Hepatocyte (in vitro differentiated cells): ENCODE results near the gene CUBN. TPM values are rescaled to one million over a fixed set of nuclear protein-coding genes. Genes with fewer than 3 reads are reported as not detected.

Experiments
- DNase-seq: peaks from one replicate; pipeline ENCODE4 v3.0.0-alpha.2; 2016; ENCODE audit warnings: low spot score
- H2AFZ ChIP-seq: fragments of 200-600 bp; sonication (generic); 2 replicates; pipeline ENCODE4 v1.6.0; 2016; ENCODE audit warnings: antibody characterized with exemption, mild to moderate bottlenecking
- H3K27ac ChIP-seq: fragments of 200-600 bp; sonication (generic); 2 replicates; pipeline ENCODE4 v1.5.1; 2016; ENCODE audit warnings: mild to moderate bottlenecking
- H3K27me3 ChIP-seq: fragments of 200-600 bp; sonication (generic); 2 replicates; pipeline ENCODE4 v1.6.1; 2016
- H3K36me3 ChIP-seq: fragments of 200-600 bp; sonication (generic); replicated peaks from 2 replicates; pipeline ENCODE4 v1.5.1; 2016; ENCODE audit warnings: low read depth; ENCODE audit not compliant: insufficient read depth
- H3K4me1 ChIP-seq: fragments of 200-600 bp; sonication (generic); 2 replicates; pipeline ENCODE4 v1.5.1; 2016; ENCODE audit warnings: mild to moderate bottlenecking, moderate library complexity; ENCODE audit not compliant: insufficient read depth
- H3K4me2 ChIP-seq: fragments of 200-600 bp; sonication (generic); 2 replicates; pipeline ENCODE4 v1.6.0; 2016
- H3K4me3 ChIP-seq: fragments of 200-600 bp; sonication (generic); 2 replicates; pipeline ENCODE4 v1.5.1; 2016; ENCODE audit warnings: mild to moderate bottlenecking
- H3K79me2 ChIP-seq: fragments of 200-600 bp; sonication (generic); 2 replicates; pipeline ENCODE4 v1.6.0; 2017; ENCODE audit warnings: mild to moderate bottlenecking
- H3K9me2 ChIP-seq: fragments of 200-600 bp; sonication (generic); replicated peaks from 2 replicates; pipeline ENCODE4 v1.6.0; 2017; ENCODE audit warnings: mild to moderate bottlenecking; ENCODE audit not compliant: insufficient read depth
- H3K9me3 ChIP-seq: fragments of 200-600 bp; sonication (generic); 2 replicates; pipeline ENCODE4 v1.5.1; 2016; ENCODE audit warnings: low read depth, mild to moderate bottlenecking
- H4K20me1 ChIP-seq: fragments of 200-600 bp; sonication (generic); 2 replicates; pipeline ENCODE4 v1.6.0; 2016; ENCODE audit warnings: mild to moderate bottlenecking; ENCODE audit not compliant: insufficient read depth, poor library complexity, severe bottlenecking
- EZH2 ChIP-seq: fragments of 200-600 bp; sonication (generic); IDR thresholded peaks from 2 replicates; pipeline ENCODE4 v1.6.1; 2016; ENCODE audit warnings: antibody characterized with exemption, mild to moderate bottlenecking, borderline replicate concordance
- EZH2phosphoT487 ChIP-seq: fragments of 200-600 bp; sonication (generic); IDR thresholded peaks from one replicate; pipeline ENCODE4 v1.6.1; 2018; ENCODE audit warnings: antibody characterized with exemption, mild to moderate bottlenecking, low read depth, moderate library complexity; ENCODE audit not compliant: unreplicated experiment, severe bottlenecking
- WGBS: methylation state at CpG from one replicate; pipeline ENCODE4 v1.1.6; 2016; ENCODE audit warnings: low lambda C conversion rate; ENCODE audit errors: missing lambda C conversion rate; 5-methylcytosine and 5-hydroxymethylcytosine counted together
- polyA plus RNA-seq: library from polyadenylated mRNA; unstranded; fragments of >200 nt; fragmentation: Nextera tagmentation; extraction: Ambion mirVana; gene quantifications from 2 replicates; pipeline ENCODE4 v1.2.1, GENCODE V29; 2016
- total RNA-seq: library from RNA; depleted of rRNA; stranded (reverse); fragments of >200 nt; gene quantifications from 2 replicates; pipeline ENCODE4 v1.2.3, GENCODE V29; 2014
- TF ChIP-seq, protein P1 (sequence below): fragments of 200-600 bp; sonication (generic); IDR thresholded peaks from 2 replicates; pipeline ENCODE4 v1.5.1; 2016; ENCODE audit warnings: antibody characterized with exemption, mild to moderate bottlenecking; ENCODE audit not compliant: poor library complexity

The CUBN gene
- total and polyA plus RNA-seq, 2 experiments from 2014 or later = 2.0 to 10.6 TPM

DNA sequence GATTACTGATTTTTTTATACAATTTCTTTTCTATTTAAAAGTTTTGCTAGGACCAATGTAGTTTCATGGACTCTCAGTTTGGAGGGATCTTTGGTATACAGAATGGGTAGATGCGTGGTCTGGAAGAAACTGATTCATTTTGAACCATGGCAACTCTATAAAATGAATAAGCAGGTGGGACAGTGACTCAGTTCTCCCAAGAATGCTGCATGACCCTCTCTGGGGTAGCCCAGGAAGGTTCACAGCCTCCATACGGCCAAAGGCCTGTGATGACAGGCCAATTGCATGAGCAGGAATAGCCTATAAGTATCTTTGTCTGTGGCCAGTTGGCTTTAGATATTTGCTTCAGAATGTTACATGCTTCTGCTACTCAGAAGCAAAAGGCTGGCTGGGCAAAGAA, 199.1 kb downstream of the CUBN start:
- no peaks in the 10 kb centered on the region for H3K36me3 ChIP-seq
- no peak overlapping the region for H3K27ac ChIP-seq
- H3K4me3 ChIP-seq = no peak overlapping the region
- no peak for DNase-seq
- WGBS = 98% methylated on average over 2 of the region's 2 CpGs
- no peak for TF ChIP-seq EZH2phosphoT487
- no peak for TF ChIP-seq EZH2
- TF ChIP-seq, protein P1, sequence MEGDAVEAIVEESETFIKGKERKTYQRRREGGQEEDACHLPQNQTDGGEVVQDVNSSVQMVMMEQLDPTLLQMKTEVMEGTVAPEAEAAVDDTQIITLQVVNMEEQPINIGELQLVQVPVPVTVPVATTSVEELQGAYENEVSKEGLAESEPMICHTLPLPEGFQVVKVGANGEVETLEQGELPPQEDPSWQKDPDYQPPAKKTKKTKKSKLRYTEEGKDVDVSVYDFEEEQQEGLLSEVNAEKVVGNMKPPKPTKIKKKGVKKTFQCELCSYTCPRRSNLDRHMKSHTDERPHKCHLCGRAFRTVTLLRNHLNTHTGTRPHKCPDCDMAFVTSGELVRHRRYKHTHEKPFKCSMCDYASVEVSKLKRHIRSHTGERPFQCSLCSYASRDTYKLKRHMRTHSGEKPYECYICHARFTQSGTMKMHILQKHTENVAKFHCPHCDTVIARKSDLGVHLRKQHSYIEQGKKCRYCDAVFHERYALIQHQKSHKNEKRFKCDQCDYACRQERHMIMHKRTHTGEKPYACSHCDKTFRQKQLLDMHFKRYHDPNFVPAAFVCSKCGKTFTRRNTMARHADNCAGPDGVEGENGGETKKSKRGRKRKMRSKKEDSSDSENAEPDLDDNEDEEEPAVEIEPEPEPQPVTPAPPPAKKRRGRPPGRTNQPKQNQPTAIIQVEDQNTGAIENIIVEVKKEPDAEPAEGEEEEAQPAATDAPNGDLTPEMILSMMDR = no peak
- H3K9me3 ChIP-seq = no peaks in the 10 kb centered on the region
- no peaks in the 10 kb centered on the region for H3K9me2 ChIP-seq
- H3K27me3 ChIP-seq = no peaks in the 10 kb centered on the region
- no peaks in the 10 kb centered on the region for H3K79me2 ChIP-seq
- no peak overlapping the region for H3K4me2 ChIP-seq
- no peaks in the 10 kb centered on the region for H3K4me1 ChIP-seq
- no peak overlapping the region for H2AFZ ChIP-seq
- H4K20me1 ChIP-seq = no peaks in the 10 kb centered on the region

DNA sequence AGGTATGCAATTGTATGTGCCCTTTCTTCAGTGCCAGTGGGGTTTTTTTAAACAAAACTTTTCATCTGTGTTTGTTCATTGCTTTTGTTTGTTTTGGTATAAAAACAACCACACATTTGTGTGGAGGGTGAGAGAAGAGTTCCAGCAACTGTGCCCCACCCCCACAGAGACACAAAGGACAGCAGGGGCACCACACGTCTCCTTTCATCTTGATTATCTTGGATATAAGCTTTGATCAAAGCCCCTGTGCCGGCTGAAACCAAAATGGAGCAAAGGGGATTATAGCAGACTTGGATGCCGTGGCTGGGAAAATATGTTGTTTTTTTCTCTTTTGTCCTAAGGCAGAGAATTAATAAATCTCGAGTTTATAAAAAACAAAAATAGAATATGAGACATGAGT, 200.5 kb downstream of the CUBN start:
- H2AFZ ChIP-seq = no peak overlapping the region
- H3K36me3 ChIP-seq = no peaks in the 10 kb centered on the region
- 43% methylated on average over 4 of the region's 4 CpGs for WGBS
- no peaks in the 10 kb centered on the region for H3K4me1 ChIP-seq
- H3K9me2 ChIP-seq = no peaks in the 10 kb centered on the region
- TF ChIP-seq EZH2phosphoT487 (no peak), EZH2 (no peak)
- TF ChIP-seq, protein P1 = no peak
- H3K9me3 ChIP-seq = no peaks in the 10 kb centered on the region
- H3K27ac ChIP-seq = no peak overlapping the region
- H3K79me2 ChIP-seq = no peaks in the 10 kb centered on the region
- DNase-seq = no peak
- H3K4me3 ChIP-seq = no peak overlapping the region
- no peaks in the 10 kb centered on the region for H3K27me3 ChIP-seq
- H4K20me1 ChIP-seq = no peaks in the 10 kb centered on the region
- no peak overlapping the region for H3K4me2 ChIP-seq

DNA sequence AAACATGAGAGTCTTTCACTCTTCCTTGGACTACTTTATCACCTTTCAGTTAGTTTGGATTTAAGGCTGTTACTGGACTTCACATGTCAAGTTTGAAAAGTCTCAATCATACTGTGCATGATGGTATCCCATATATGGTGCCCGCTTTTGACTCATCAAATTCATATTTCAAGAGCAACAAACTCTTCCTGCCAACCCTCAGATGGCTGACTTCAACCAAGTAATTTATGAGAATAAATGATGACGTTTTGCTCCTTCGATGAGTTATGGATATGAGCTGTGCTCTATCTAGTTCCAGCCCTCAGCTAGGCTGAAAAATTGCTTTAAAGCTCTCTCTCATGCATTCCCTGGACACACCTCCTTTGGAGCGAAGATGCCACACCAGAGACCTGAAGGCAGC, 202.1 kb downstream of the CUBN start:
- TF ChIP-seq EZH2phosphoT487 = no peak
- TF ChIP-seq EZH2 = no peak
- TF ChIP-seq, protein P1 = no peak
- no peaks in the 10 kb centered on the region for H3K9me2 ChIP-seq
- no peaks in the 10 kb centered on the region for H3K79me2 ChIP-seq
- no peaks in the 10 kb centered on the region for H3K4me1 ChIP-seq
- DNase-seq = no peak
- H3K27ac ChIP-seq = no peak overlapping the region
- 76% methylated on average over 4 of the region's 4 CpGs for WGBS
- H3K4me3 ChIP-seq = no peak overlapping the region
- H3K27me3 ChIP-seq = no peaks in the 10 kb centered on the region
- H3K4me2 ChIP-seq = no peak overlapping the region
- H3K9me3 ChIP-seq = no peaks in the 10 kb centered on the region
- no peaks in the 10 kb centered on the region for H3K36me3 ChIP-seq
- no peaks in the 10 kb centered on the region for H4K20me1 ChIP-seq
- no peak overlapping the region for H2AFZ ChIP-seq

DNA sequence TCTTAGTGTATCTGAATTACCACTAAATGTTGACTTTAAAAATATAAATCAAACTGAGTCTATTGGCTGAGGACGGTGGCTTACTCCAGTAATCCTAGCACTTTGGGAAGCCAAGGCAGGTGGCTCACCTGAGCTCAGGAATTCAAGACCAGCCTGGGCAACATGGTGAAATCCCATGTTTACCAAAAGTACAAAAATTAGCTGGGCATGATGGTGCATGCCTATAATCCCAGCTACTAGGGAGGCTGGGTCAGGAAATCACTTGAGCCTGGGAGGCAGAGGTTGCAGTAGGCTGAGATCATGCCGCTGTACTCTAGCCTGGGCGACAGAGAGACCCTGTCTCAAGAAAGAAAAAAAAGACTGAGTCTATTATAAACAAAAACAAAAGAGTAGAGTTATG, 205.9 kb downstream of the CUBN start:
- TF ChIP-seq EZH2 = no peak
- TF ChIP-seq EZH2phosphoT487 = no peak
- TF ChIP-seq, protein P1 = no peak

More for the DNA sequence above, 205.9 kb downstream of the CUBN start:
- no peak overlapping the region for H3K27ac ChIP-seq
- H4K20me1 ChIP-seq = no peaks in the 10 kb centered on the region
- H2AFZ ChIP-seq = no peak overlapping the region
- H3K36me3 ChIP-seq = no peaks in the 10 kb centered on the region
- 97% methylated on average over 3 of the region's 3 CpGs for WGBS
- no peaks in the 10 kb centered on the region for H3K79me2 ChIP-seq
- no peaks in the 10 kb centered on the region for H3K4me1 ChIP-seq
- H3K27me3 ChIP-seq = no peaks in the 10 kb centered on the region
- no peaks in the 10 kb centered on the region for H3K9me2 ChIP-seq
- DNase-seq = no peak
- H3K9me3 ChIP-seq = no peaks in the 10 kb centered on the region
- no peak overlapping the region for H3K4me2 ChIP-seq
- no peak overlapping the region for H3K4me3 ChIP-seq
